Neuron (in vitro differentiated cells): ENCODE data around the gene MPHOSPH9.
A peak's percentile ranks its signal among the peaks of the same experiment; 100 is the strongest.

Source experiments
- H2AFZ ChIP-seq: one replicate; pipeline ENCODE4 v1.6.1; 2013; ENCODE audit warnings: low read depth, mild to moderate bottlenecking, inconsistent platforms, low read length, moderate library complexity
- H3K27me3 ChIP-seq: one replicate; pipeline ENCODE4 v1.6.1; 2013; ENCODE audit warnings: low read length; ENCODE audit not compliant: insufficient read depth
- H3K36me3 ChIP-seq: one replicate; pipeline ENCODE4 v1.6.1; 2013; ENCODE audit warnings: low read length; ENCODE audit not compliant: insufficient read depth
- H3K4me1 ChIP-seq: one replicate; pipeline ENCODE4 v1.6.1; 2013; ENCODE audit warnings: low read length; ENCODE audit not compliant: insufficient read depth
- H3K4me3 ChIP-seq: 2 replicates; pipeline ENCODE4 v1.5.1; 2013; ENCODE audit warnings: mild to moderate bottlenecking, low read length, moderate library complexity
- H3K9me3 ChIP-seq: one replicate; pipeline ENCODE4 v1.6.1; 2013; ENCODE audit warnings: low read length

MPHOSPH9 gene

DNA sequence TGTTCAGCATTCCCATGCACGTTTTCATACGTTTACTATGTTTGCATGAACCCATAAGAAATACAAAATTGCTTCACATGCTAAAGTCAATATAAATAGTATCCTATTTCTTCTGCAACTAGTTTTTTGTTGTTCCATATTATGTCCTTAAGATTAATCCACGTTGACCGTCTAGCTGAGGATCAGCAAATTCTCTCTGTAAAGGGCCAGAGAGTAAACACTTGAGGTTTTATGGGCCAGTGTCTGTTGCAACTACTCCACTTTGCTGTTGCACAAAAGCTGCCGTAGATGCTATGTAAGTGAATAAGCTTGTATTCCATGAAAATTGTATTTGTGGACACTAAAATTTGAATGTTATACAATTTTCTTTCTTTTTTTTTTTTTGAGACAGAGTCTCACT lies 61.0 kb downstream of the MPHOSPH9 start:
- Histone ChIP-seq H3K36me3 (peaks cover 47% of the 10 kb centered on the region), H3K27me3 (no peaks in the 10 kb centered on the region), H2AFZ (no peak overlapping the region), H3K4me1 (no peaks in the 10 kb centered on the region), H3K9me3 (no peaks in the 10 kb centered on the region), H3K4me3 (no peak overlapping the region)

DNA sequence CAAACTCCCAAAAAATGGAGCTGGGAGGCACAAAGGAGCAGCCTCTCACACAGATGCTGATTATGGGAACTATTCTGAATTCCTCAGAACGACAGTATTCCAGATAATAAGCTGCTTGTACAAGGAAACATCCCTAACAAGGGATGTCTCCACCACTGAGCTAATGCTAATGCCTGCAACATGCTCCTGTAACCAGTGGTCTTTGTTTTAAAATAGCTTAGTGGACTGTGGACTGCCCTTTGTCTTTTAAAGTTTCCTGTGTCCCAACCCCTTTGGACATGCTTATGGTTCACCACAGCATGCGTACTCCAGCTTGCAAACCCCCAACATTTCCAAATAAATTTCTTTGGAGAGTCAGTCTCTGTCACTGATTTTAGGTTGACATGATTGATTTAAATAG lies 65.6 kb downstream of the MPHOSPH9 start:
- Histone ChIP-seq H3K4me3 (no peak overlapping the region), H3K4me1 (no peaks in the 10 kb centered on the region), H2AFZ (no peak overlapping the region), H3K36me3 (peaks cover 56% of the 10 kb centered on the region), H3K9me3 (no peaks in the 10 kb centered on the region), H3K27me3 (no peaks in the 10 kb centered on the region)

- H3K4me1 ChIP-seq, result no peaks in the 10 kb centered on the region
- peaks cover 62% of the 10 kb centered on the region for H3K36me3 ChIP-seq
These were observed 67.4 kb downstream of the MPHOSPH9 start for GRCh38 chr12:123165537-123165936.

DNA sequence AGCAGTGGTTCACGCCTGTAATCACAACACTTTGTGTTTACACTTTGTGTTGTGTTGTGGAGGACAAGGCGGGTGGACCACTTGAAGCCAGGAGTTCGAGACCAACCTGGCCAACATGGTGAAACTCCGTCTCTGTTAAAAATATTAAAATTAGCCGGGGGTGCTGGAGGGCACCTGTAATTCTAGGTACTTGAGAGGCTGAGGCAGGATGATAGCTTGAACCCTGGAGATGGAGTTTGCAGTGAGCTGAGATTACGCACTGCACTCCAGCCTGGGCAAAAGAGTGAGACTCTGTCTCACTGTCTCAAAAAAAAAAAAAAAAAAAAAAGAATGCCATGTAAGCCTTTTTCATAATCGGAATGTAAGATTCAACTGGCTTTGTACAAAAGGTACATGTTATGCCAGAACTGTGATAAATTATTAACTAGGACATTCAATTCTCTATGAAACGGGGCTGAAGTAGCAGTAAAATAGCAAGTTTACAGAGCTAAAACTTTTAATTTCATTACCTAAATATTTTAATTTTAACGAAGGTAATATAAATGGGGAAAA lies 68.2 kb downstream of the MPHOSPH9 start:
- Histone ChIP-seq H3K4me3 (no peak overlapping the region), H3K4me1 (no peaks in the 10 kb centered on the region), H3K27me3 (no peaks in the 10 kb centered on the region), H3K9me3 (no peaks in the 10 kb centered on the region), H3K36me3 (peaks cover 65% of the 10 kb centered on the region), H2AFZ (no peak overlapping the region)

More at GRCh38 chr12:123165537-123165936, 67.4 kb downstream of the MPHOSPH9 start:
- Histone ChIP-seq H3K27me3 (no peaks in the 10 kb centered on the region), H3K4me3 (no peak overlapping the region), H2AFZ (no peak overlapping the region), H3K9me3 (no peaks in the 10 kb centered on the region)

DNA sequence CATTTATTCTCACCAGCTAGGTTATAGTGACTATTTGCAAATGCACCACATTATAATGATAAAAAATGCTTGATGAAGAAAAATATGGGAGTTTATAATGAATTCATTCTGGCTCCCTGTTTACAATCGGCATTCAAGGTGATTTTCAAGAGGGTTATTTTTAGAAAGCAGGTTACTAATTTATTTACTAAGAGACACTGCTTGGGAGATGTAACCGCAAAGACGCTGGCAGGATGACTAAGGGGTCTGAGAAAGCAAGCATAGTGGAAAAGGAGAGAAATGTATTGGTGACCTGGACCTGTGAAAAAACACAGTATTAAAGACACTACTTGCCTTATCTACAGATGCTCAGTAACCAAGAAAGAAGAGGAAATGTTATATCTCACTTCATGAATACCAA lies 68.7 kb downstream of the MPHOSPH9 start:
- Histone ChIP-seq H2AFZ (no peak overlapping the region), H3K27me3 (no peaks in the 10 kb centered on the region), H3K9me3 (no peaks in the 10 kb centered on the region), H3K4me3 (no peak overlapping the region), H3K36me3 (peaks cover 68% of the 10 kb centered on the region), H3K4me1 (no peaks in the 10 kb centered on the region)

DNA sequence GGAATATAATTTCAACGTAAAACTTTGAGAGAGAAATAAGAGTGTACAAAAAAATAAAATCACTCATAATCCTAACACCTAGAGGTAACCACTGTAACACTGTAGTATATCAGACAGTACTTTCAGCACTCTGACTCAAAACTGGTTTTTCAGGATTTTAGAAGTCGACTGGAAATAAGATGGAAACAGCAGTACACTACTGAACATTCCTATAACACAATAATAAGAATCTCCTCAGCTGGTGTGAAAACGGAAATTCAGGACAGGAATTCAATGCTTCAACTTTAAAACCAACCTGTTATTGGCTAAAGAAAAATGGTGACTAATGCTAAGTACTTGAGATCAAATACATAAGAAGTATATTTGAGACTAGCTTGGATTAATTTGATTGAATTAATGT lies 69.7 kb downstream of the MPHOSPH9 start:
- Histone ChIP-seq H3K4me1 (no peaks in the 10 kb centered on the region), H3K36me3 (peaks cover 71% of the 10 kb centered on the region), H2AFZ (no peak overlapping the region), H3K4me3 (no peak overlapping the region), H3K27me3 (no peaks in the 10 kb centered on the region), H3K9me3 (no peaks in the 10 kb centered on the region)

DNA sequence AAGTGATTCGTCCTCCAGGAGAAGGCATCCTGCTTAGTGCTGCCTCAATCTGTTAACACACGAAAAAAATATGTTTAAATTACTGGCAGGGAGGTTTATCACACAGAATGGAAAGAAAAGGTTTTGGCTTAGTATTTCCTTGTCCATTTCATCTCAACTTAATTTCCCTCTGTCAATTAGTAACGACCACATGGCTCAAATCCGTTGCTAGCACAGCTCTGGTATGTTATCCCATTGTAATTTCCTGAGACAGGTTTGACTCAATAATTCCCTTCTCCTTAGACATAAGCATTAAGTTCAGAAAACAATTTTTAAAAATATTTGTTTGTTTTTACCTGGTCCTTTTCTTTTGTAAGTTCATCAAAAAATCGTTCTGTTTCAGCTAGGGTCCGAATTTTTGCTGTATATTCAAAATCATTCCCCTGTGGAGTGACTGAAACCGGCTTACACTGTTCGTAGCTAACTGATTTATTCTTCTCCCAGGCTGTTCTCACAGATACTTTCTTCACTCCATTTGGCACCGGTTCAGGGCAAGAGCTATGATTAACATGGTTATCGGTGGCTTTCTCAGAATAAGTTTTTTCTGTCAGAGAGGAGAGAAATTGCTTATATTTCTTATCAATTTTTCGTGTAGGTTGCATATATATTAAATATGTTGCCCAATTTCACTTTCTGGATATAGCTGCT lies 72.0 kb downstream of the MPHOSPH9 start:
- H3K4me3 ChIP-seq, result no peak overlapping the region
- no peak overlapping the region for H2AFZ ChIP-seq
- no peaks in the 10 kb centered on the region for H3K9me3 ChIP-seq
- no peaks in the 10 kb centered on the region for H3K4me1 ChIP-seq
- H3K36me3 ChIP-seq, result peaks cover 66% of the 10 kb centered on the region
- no peaks in the 10 kb centered on the region for H3K27me3 ChIP-seq

- peaks cover 16% of the 10 kb centered on the region for H3K4me1 ChIP-seq
- no peaks in the 10 kb centered on the region for H3K27me3 ChIP-seq
- no peak overlapping the region for H2AFZ ChIP-seq
- no peaks in the 10 kb centered on the region for H3K9me3 ChIP-seq
- no peak overlapping the region for H3K4me3 ChIP-seq
- H3K36me3 ChIP-seq, result peaks cover 14% of the 10 kb centered on the region
These were observed 79.0 kb downstream of the MPHOSPH9 start for GRCh38 chr12:123153906-123154305.

DNA sequence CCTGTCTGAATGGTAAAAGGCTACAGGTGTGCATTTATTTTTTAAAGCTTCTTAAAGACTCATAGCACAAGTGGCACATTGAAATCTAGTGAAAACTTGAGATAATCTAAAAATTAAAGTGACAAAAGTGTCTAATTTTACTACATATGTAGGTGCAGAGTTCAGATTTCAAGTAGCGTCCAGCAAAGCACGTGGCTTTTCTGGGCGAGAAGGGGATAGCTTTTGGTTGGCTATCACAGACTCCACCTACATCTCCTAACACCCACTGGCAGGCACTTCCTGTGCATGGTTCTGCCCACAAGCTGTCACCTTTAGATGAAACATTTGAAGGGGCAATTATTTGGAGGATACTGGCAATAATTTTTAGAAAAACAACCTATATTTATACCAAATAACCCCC lies 80.1 kb downstream of the MPHOSPH9 start:
- Histone ChIP-seq H3K27me3 (no peaks in the 10 kb centered on the region), H3K4me1 (peaks cover 16% of the 10 kb centered on the region), H3K36me3 (peaks cover 14% of the 10 kb centered on the region), H2AFZ (no peak overlapping the region), H3K9me3 (no peaks in the 10 kb centered on the region), H3K4me3 (no peak overlapping the region)

DNA sequence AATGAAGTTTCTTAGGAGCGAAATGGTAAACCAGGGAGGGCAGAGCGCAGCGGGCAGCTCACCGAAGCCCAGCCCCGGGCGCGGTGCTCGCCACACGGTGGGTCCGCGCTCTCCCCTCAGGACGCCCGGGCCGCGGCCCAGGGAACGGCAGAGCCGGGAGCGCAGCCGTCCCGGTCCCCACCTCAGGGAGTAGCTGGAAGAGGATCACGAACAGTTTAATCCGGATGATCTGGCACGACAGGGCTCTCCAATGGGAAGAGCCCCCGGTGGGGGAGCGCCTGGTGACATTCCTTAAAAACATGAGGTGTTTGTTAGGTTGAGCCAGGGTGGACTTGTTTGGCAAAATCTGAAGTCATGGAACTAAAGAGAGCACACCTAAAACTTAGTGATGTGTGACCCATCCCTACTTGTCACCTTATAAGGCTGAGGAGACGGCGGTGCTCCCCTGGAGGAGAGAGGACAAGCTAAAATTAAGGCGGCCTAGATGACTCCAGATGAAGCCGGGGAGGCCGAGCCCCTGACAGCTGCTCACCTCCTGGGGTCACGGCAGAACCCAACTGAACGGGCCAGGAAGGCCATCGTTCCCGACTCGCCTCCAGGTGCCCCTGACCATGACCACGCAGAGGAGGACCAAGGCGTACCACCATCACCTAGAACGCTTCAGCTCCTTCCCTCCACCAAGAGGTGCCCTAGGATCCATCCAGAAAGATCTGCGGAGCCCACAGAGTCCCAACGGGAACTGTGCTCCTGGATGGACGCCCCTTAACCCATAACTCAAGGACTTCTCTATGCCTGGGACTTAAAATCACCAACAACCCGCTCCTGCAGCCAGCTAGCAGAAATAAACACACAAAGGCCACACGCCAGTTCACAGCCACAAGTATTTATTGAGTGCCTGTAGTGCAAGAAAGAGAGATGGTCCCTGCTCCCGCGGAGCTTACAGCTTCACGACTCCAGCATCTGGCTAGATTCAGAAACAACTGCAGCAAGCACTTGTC lies 81.2 kb downstream of the MPHOSPH9 start:
- H3K36me3 ChIP-seq, result peaks cover 11% of the 10 kb centered on the region
- no peaks in the 10 kb centered on the region for H3K9me3 ChIP-seq
- H3K27me3 ChIP-seq, result no peaks in the 10 kb centered on the region
- H3K4me1 ChIP-seq, result peaks cover 16% of the 10 kb centered on the region
- H3K4me3 ChIP-seq, result peak overlapping the region; percentile 62
- H2AFZ ChIP-seq, result peak overlapping the region; percentile 96

DNA sequence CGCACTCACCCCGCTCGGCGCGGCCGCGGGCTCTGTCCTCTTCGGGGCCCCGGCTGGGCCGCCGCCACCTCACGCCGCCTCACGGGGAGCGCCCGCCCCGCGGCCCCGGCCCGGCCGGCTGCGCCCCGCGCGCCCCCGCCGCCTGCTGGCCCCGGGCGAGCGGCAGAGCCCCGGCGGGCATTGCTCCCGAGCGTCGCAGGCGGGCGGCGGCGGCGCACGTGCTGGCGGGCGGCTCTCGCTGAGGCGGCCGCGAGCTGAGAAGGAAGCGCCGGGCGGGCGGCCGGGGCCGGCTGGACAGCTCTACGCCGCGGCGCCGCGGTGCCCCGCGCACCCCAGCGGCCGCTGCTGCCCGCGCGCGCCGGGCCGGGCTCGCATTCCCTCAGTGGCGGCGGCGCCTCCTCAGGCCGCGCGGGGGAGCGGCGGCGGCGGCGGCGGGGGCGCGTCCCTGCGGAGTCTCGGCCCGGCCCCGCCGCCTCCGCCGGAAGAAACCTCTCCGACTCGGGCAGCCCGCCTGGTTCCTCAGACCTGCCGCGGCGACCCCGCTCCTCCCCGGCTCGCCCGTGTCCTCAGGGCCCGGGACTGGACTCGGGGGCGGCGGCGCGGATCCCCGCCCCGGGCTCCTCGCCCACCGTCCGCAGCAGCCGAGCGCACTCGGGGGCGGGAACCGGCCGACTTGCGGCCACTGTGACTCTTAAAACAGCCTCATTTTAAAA lies 82.0 kb downstream of the MPHOSPH9 start, which contains the start of gene PITPNM2:
TSS of gene PITPNM2 (minus strand) at position 347 of the 713 bp plus-strand sequence. CDS start 116,500 bp downstream, outside the sequence.
- peak within 1 kb of the TSS; percentile 62 for H3K4me3 ChIP-seq
- H3K27me3 ChIP-seq, result no peaks in the 10 kb centered on the region
- no peaks in the 10 kb centered on the region for H3K9me3 ChIP-seq

DNA sequence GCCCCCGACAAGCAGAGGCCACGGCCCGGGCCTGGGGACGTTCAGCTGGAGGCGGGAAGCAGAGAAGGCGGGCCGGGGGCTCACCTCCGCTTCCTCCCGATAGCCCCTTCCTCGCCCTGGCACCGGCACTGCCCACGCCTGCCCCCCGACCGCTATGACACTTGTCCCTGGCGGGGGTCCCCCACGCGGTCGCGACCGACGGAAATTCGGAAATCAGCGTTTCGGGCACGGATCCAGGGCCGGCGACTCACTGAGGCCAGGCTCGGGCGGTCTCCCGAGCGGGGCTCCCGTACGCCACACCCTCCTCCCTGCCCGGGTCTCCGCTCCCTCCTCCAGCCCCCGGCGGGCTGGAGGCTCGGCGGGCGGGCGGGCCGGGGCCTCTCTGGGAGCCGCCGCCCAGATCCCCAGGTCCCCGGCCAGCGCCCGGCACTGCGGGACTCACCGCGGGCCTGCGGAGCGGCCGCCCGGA lies 82.6 kb downstream of the MPHOSPH9 start:
- Histone ChIP-seq H3K4me1 (peaks cover 16% of the 10 kb centered on the region), H2AFZ (peak overlapping the region; percentile 79), H3K27me3 (no peaks in the 10 kb centered on the region)

More for the DNA sequence above, 82.0 kb downstream of the MPHOSPH9 start, which contains the start of gene PITPNM2:
- Histone ChIP-seq H3K36me3 (peaks cover 7% of the 10 kb centered on the region), H3K4me1 (peaks cover 16% of the 10 kb centered on the region), H2AFZ (peak within 1 kb of the TSS; percentile 96)

More for the DNA sequence above, 82.6 kb downstream of the MPHOSPH9 start:
- H3K9me3 ChIP-seq, result no peaks in the 10 kb centered on the region
- H3K36me3 ChIP-seq, result peaks cover 2% of the 10 kb centered on the region
- H3K4me3 ChIP-seq, result peak overlapping the region; percentile 62
